Activated CD4-positive, alpha-beta T cell treated with anti-CD3 and anti-CD28 coated beads, Interleukin-2, amount 10 ng/mL, durations not matched to agents 24 days and 14 days (primary cell): ENCODE measurements around the gene GPT2. TPM values are rescaled to one million over a fixed set of nuclear protein-coding genes. Genes with fewer than 3 reads are reported as not detected.
"Not testable (repeated sequence)": the region's sequence is repeated elsewhere in the genome, so short reads cannot be mapped to it uniquely, and the experiment has no call there.

Experiments
- DNase-seq: peaks from one replicate; pipeline ENCODE4 v3.0.0; 2022
- H3K27ac Mint-ChIP-seq: one replicate; pipeline ENCODE4 v1.8.0; 2022; ENCODE audit warnings: mild to moderate bottlenecking, mixed read lengths
- H3K27me3 Mint-ChIP-seq: one replicate; pipeline ENCODE4 v1.8.0; 2022; ENCODE audit warnings: mixed read lengths
- H3K36me3 Mint-ChIP-seq: one replicate; pipeline ENCODE4 v1.8.0; 2022; ENCODE audit warnings: low read depth, mild to moderate bottlenecking, mixed read lengths
- H3K4me1 Mint-ChIP-seq: one replicate; pipeline ENCODE4 v1.8.0; 2021; ENCODE audit warnings: mixed read lengths
- H3K4me3 Mint-ChIP-seq: one replicate; pipeline ENCODE4 v1.8.0; 2022; ENCODE audit warnings: mild to moderate bottlenecking, moderate library complexity, mixed read lengths
- H3K9me3 Mint-ChIP-seq: one replicate; pipeline ENCODE4 v1.8.0; 2021; ENCODE audit warnings: mixed read lengths
- intact Hi-C: fragments of 100-400 bp; cut with micrococcal nuclease; formaldehyde crosslinking; loops from one replicate; pipeline ENCODE4 v1.15.1; 2023
- total RNA-seq: library from RNA; stranded (reverse); gene quantifications from 2 replicates; pipeline ENCODE4 v1.2.3, GENCODE V29; 2022

GPT2 gene
- total RNA-seq, 1 donor from 2014 or later, result 15.7 TPM

- Mint-ChIP-seq H3K4me3 (no peak overlapping the region), H3K9me3 (no peaks in the 10 kb centered on the region), H3K27ac (no peak overlapping the region), H3K4me1 (peaks cover 2% of the 10 kb centered on the region), H3K36me3 (no peaks in the 10 kb centered on the region), H3K27me3 (peaks cover 3% of the 10 kb centered on the region)
- intact Hi-C loops, result loop anchor here (1.0 to 5.0 kb wide), 3 partner anchors 55 to 1308 kb away; no protein-coding TSS in a partner anchor
- peak; percentile 90 for DNase-seq
These were observed 30.3 kb upstream of the GPT2 start for GRCh38 chr16:46853713-46854443.

GRCh38 chr16:46854846-46855245 is 29.3 kb upstream of the GPT2 start:
- H3K36me3 Mint-ChIP-seq, result no peaks in the 10 kb centered on the region
- no peak overlapping the region for H3K4me3 Mint-ChIP-seq
- H3K4me1 Mint-ChIP-seq, result peaks cover 4% of the 10 kb centered on the region
- H3K27me3 Mint-ChIP-seq, result peaks cover 3% of the 10 kb centered on the region
- intact Hi-C loops, result loop anchor here (1.0 to 5.0 kb wide), 3 partner anchors 54 to 1307 kb away; no protein-coding TSS in a partner anchor
- DNase-seq, result no peak
- no peak overlapping the region for H3K27ac Mint-ChIP-seq
- no peaks in the 10 kb centered on the region for H3K9me3 Mint-ChIP-seq

- Mint-ChIP-seq H3K9me3 (no peaks in the 10 kb centered on the region), H3K27me3 (peaks cover 3% of the 10 kb centered on the region), H3K4me1 (peaks cover 9% of the 10 kb centered on the region), H3K27ac (no peak overlapping the region), H3K4me3 (no peak overlapping the region), H3K36me3 (no peaks in the 10 kb centered on the region)
- intact Hi-C loops, result no loop called here
- DNase-seq, result no peak
These were observed 28.8 kb upstream of the GPT2 start for GRCh38 chr16:46855389-46855788.

GRCh38 chr16:46857368-46857945 is 26.7 kb upstream of the GPT2 start:
- Mint-ChIP-seq H3K9me3 (peaks cover under 1% of the 10 kb centered on the region), H3K36me3 (peaks cover 3% of the 10 kb centered on the region), H3K27ac (no peak overlapping the region), H3K4me3 (no peak overlapping the region), H3K4me1 (peaks cover 19% of the 10 kb centered on the region), H3K27me3 (peaks cover 3% of the 10 kb centered on the region)
- intact Hi-C loops, result no loop called here
- peak; percentile 63 for DNase-seq

GRCh38 chr16:46858151-46858550 is 26.0 kb upstream of the GPT2 start:
- peaks cover under 1% of the 10 kb centered on the region for H3K27me3 Mint-ChIP-seq
- intact Hi-C loops, result no loop called here
- no peak overlapping the region for H3K4me3 Mint-ChIP-seq
- no peak for DNase-seq
- H3K36me3 Mint-ChIP-seq, result peaks cover 6% of the 10 kb centered on the region
- H3K4me1 Mint-ChIP-seq, result peaks cover 24% of the 10 kb centered on the region
- H3K27ac Mint-ChIP-seq, result no peak overlapping the region
- H3K9me3 Mint-ChIP-seq, result peaks cover 4% of the 10 kb centered on the region

- peaks cover 37% of the 10 kb centered on the region for H3K4me1 Mint-ChIP-seq
- H3K27ac Mint-ChIP-seq, result no peak overlapping the region
- H3K27me3 Mint-ChIP-seq, result no peaks in the 10 kb centered on the region
- no peak overlapping the region for H3K4me3 Mint-ChIP-seq
- peaks cover 4% of the 10 kb centered on the region for H3K9me3 Mint-ChIP-seq
- peaks cover 6% of the 10 kb centered on the region for H3K36me3 Mint-ChIP-seq
- no peak for DNase-seq
- intact Hi-C loops, result no loop called here
These were observed 24.4 kb upstream of the GPT2 start for GRCh38 chr16:46859719-46860152.

- H3K4me3 Mint-ChIP-seq, result no peak overlapping the region
- peaks cover 8% of the 10 kb centered on the region for H3K36me3 Mint-ChIP-seq
- H3K27me3 Mint-ChIP-seq, result no peaks in the 10 kb centered on the region
- intact Hi-C loops, result loop anchor here (2.0 kb wide), 1 partner anchor 22 kb away; the partner anchor contains the start of gene GPT2
- no peak for DNase-seq
- H3K4me1 Mint-ChIP-seq, result peaks cover 37% of the 10 kb centered on the region
- H3K9me3 Mint-ChIP-seq, result peaks cover 11% of the 10 kb centered on the region
- H3K27ac Mint-ChIP-seq, result peak overlapping the region; percentile 45
These were observed 21.4 kb upstream of the GPT2 start for GRCh38 chr16:46862555-46863447.

GRCh38 chr16:46866286-46866685 is 17.9 kb upstream of the GPT2 start:
- no peak overlapping the region for H3K27ac Mint-ChIP-seq
- H3K9me3 Mint-ChIP-seq, result peaks cover 16% of the 10 kb centered on the region
- H3K27me3 Mint-ChIP-seq, result peaks cover 4% of the 10 kb centered on the region
- H3K4me1 Mint-ChIP-seq, result peaks cover 25% of the 10 kb centered on the region
- H3K36me3 Mint-ChIP-seq, result peaks cover 8% of the 10 kb centered on the region
- intact Hi-C loops, result no loop called here
- H3K4me3 Mint-ChIP-seq, result no peak overlapping the region
- no peak for DNase-seq

GRCh38 chr16:46867486-46867885 is 16.7 kb upstream of the GPT2 start:
- H3K27ac Mint-ChIP-seq, H3K4me3 Mint-ChIP-seq, H3K36me3 Mint-ChIP-seq, DNase-seq, H3K27me3 Mint-ChIP-seq, intact Hi-C loops: not testable (repeated sequence)
- peaks cover 15% of the 10 kb centered on the region for H3K9me3 Mint-ChIP-seq
- peaks cover 20% of the 10 kb centered on the region for H3K4me1 Mint-ChIP-seq

GRCh38 chr16:46868891-46869290 is 15.3 kb upstream of the GPT2 start:
- intact Hi-C loops, H3K4me3 Mint-ChIP-seq, H3K36me3 Mint-ChIP-seq, H3K27me3 Mint-ChIP-seq, DNase-seq, H3K27ac Mint-ChIP-seq: not testable (repeated sequence)
- H3K4me1 Mint-ChIP-seq, result peaks cover 10% of the 10 kb centered on the region
- peaks cover 12% of the 10 kb centered on the region for H3K9me3 Mint-ChIP-seq

GRCh38 chr16:46871597-46871996 is 12.6 kb upstream of the GPT2 start:
- H3K36me3 Mint-ChIP-seq, result peaks cover 1% of the 10 kb centered on the region
- no peak overlapping the region for H3K4me3 Mint-ChIP-seq
- peaks cover 12% of the 10 kb centered on the region for H3K9me3 Mint-ChIP-seq
- no peak overlapping the region for H3K27ac Mint-ChIP-seq
- H3K4me1 Mint-ChIP-seq, result peaks cover 2% of the 10 kb centered on the region
- H3K27me3 Mint-ChIP-seq, result peaks cover 7% of the 10 kb centered on the region
- DNase-seq, result no peak
- intact Hi-C loops, result no loop called here

GRCh38 chr16:46873201-46873600 is 11.0 kb upstream of the GPT2 start:
- Mint-ChIP-seq H3K4me1 (no peaks in the 10 kb centered on the region), H3K36me3 (no peaks in the 10 kb centered on the region), H3K4me3 (no peak overlapping the region), H3K9me3 (peaks cover 4% of the 10 kb centered on the region), H3K27me3 (peaks cover 7% of the 10 kb centered on the region), H3K27ac (no peak overlapping the region)
- intact Hi-C loops, result no loop called here
- DNase-seq, result no peak

GRCh38 chr16:46875243-46875642 is 8.9 kb upstream of the GPT2 start:
- H3K36me3 Mint-ChIP-seq, result no peaks in the 10 kb centered on the region
- peaks cover 11% of the 10 kb centered on the region for H3K27me3 Mint-ChIP-seq
- no peaks in the 10 kb centered on the region for H3K9me3 Mint-ChIP-seq
- no peak overlapping the region for H3K27ac Mint-ChIP-seq
- no peak overlapping the region for H3K4me3 Mint-ChIP-seq
- no peak for DNase-seq
- intact Hi-C loops, result no loop called here
- H3K4me1 Mint-ChIP-seq, result no peaks in the 10 kb centered on the region
